B cell (primary cell): ENCODE results near the gene PRPF19. TPM values are rescaled to one million over a fixed set of nuclear protein-coding genes. Genes with fewer than 3 reads are reported as not detected.

Experiments used
- ATAC-seq: fragments of 200-7000 bp; cut with Tn5 transposase; one replicate; pipeline ENCODE4 v1.10.0; 2021; ENCODE audit warnings: low read depth, mild to moderate bottlenecking, moderate number of reproducible peaks, moderate library complexity
- CTCF ChIA-PET: fragments of 350-600 bp; sonication (Branson Sonifier 250); formaldehyde crosslinking; loops from one replicate; lab custom pipeline; 2021; ENCODE audit warnings: antibody characterized with exemption, inconsistent platforms; lab: Charles Lee
- POLR2A ChIA-PET: fragments of 350-600 bp; sonication (Branson Sonifier 250); formaldehyde crosslinking; loops from one replicate; lab custom pipeline; 2021; ENCODE audit warnings: antibody characterized with exemption; lab: Charles Lee
- DNase-seq: peaks from one replicate; pipeline ENCODE4 v3.0.0; 2013
- H2AFZ ChIP-seq: 2 replicates; pipeline ENCODE4 v1.6.1; 2012; ENCODE audit warnings: mild to moderate bottlenecking, low read depth, low read length; ENCODE audit not compliant: insufficient read depth, poor library complexity, severe bottlenecking
- H3K27ac ChIP-seq, 2 donors: 1 replicate in 1 of 2; 2 replicates in 1 of 2; pipeline ENCODE4 v1.5.1; 2012 to 2013; ENCODE audit warnings: low read length in 2 of 2, mild to moderate bottlenecking in 2 of 2, moderate library complexity in 1 of 2
- H3K27me3 ChIP-seq, 4 experiments: fragments of 200-600 bp in 1 of 4; sonication (generic) in 1 of 4; replicated peaks in 1 of 4; 1 replicate in 2 of 4; 2 replicates in 2 of 4; pipeline versions ENCODE4 v1.6.1 to v1.7.0; 2013 to 2016; ENCODE audit warnings: low read length in 3 of 4, mild to moderate bottlenecking in 2 of 4, mixed read lengths in 1 of 4, moderate library complexity in 1 of 4; ENCODE audit not compliant: insufficient read depth in 4 of 4, control insufficient read depth in 3 of 4; ENCODE audit errors: control extremely low read depth in 1 of 4
- H3K36me3 ChIP-seq, 2 experiments: replicated peaks in 1 of 2; 1 replicate in 1 of 2; 2 replicates in 1 of 2; pipeline versions ENCODE4 v1.6.1 to v1.7.1; 2013; ENCODE audit warnings: low read length in 1 of 2; ENCODE audit not compliant: insufficient read depth in 2 of 2, control insufficient read depth in 1 of 2; ENCODE audit errors: control extremely low read depth in 1 of 2, extremely low read depth in 1 of 2
- H3K4me1 ChIP-seq, 2 donors: fragments of 200-600 bp in 1 of 2; sonication (generic) in 1 of 2; 1 replicate in 1 of 2; 2 replicates in 1 of 2; pipeline versions ENCODE4 v1.5.1 to v1.6.1; 2013 to 2017; ENCODE audit warnings: low read length in 2 of 2; ENCODE audit not compliant: control insufficient read depth in 2 of 2, insufficient read depth in 2 of 2
- H3K4me2 ChIP-seq: replicated peaks from 2 replicates; pipeline ENCODE3; 2012; ENCODE audit warnings: mild to moderate bottlenecking, low read depth, low read length; ENCODE audit not compliant: poor library complexity, severe bottlenecking
- H3K4me3 ChIP-seq, 5 experiments: fragments of 200-600 bp in 1 of 5; sonication (generic) in 1 of 5; 1 replicate in 3 of 5; 2 replicates in 2 of 5; pipeline versions ENCODE4 v1.5.1 to v1.7.0; 2011 to 2016; ENCODE audit warnings: low read length in 4 of 5, mild to moderate bottlenecking in 4 of 5, low read depth in 2 of 5, control low read depth in 1 of 5, moderate library complexity in 1 of 5; ENCODE audit not compliant: insufficient read depth in 1 of 5; ENCODE audit errors: control extremely low read depth in 1 of 5, extremely low read depth in 1 of 5
- H3K79me2 ChIP-seq: fragments of 200-600 bp; sonication (generic); one replicate; pipeline ENCODE4 v1.6.0; 2016; ENCODE audit warnings: low read length; ENCODE audit not compliant: control insufficient read depth, insufficient read depth
- H3K9ac ChIP-seq: fragments of 200-600 bp; sonication (generic); 2 replicates; pipeline ENCODE4 v1.6.1; 2017; ENCODE audit warnings: mild to moderate bottlenecking, low read length, moderate library complexity
- H3K9me3 ChIP-seq, 3 donors: one replicate each; pipeline versions ENCODE4 v1.6.1 to v1.7.1; 2013; ENCODE audit warnings: low read length in 2 of 3; ENCODE audit not compliant: control insufficient read depth in 2 of 3, insufficient read depth in 1 of 3; ENCODE audit errors: control extremely low read depth in 1 of 3
- H4K20me1 ChIP-seq: 2 replicates; pipeline ENCODE4 v1.6.0; 2012; ENCODE audit warnings: mild to moderate bottlenecking, low read length; ENCODE audit not compliant: insufficient read depth, control insufficient read depth, poor library complexity, severe bottlenecking
- H3K27ac Mint-ChIP-seq: one replicate; pipeline ENCODE4 v1.8.0; 2021; ENCODE audit warnings: mixed read lengths
- H3K27me3 Mint-ChIP-seq: one replicate; pipeline ENCODE4 v1.8.0; 2021; ENCODE audit warnings: mixed read lengths
- H3K4me1 Mint-ChIP-seq: one replicate; pipeline ENCODE4 v1.8.0; 2021; ENCODE audit warnings: mixed read lengths
- H3K4me3 Mint-ChIP-seq: one replicate; pipeline ENCODE4 v1.8.0; 2021; ENCODE audit warnings: mixed read lengths
- H3K9me3 Mint-ChIP-seq: one replicate; pipeline ENCODE4 v1.8.0; 2022; ENCODE audit warnings: mixed read lengths; ENCODE audit not compliant: insufficient read depth
- CTCF ChIP-seq: fragments of 200-600 bp; IDR thresholded peaks from one replicate; pipeline ENCODE4 v1.8.0; 2022; ENCODE audit warnings: antibody characterized with exemption, mild to moderate bottlenecking
- EZH2 ChIP-seq: IDR thresholded peaks from 2 replicates; pipeline ENCODE4 v1.6.1; 2012; ENCODE audit warnings: borderline replicate concordance, low read depth, mild to moderate bottlenecking, moderate library complexity, low read length; ENCODE audit not compliant: insufficient read depth, poor library complexity, severe bottlenecking
- WGBS: methylation state at CpG from one replicate; pipeline ENCODE4 v1.1.5; 2013; ENCODE audit warnings: missing lambda C conversion rate; ENCODE audit not compliant: insufficient coverage; 5-methylcytosine and 5-hydroxymethylcytosine counted together
- intact Hi-C: fragments of 100-400 bp; cut with micrococcal nuclease; formaldehyde crosslinking; loops from one replicate; pipeline ENCODE4 v1.10.0; 2022
- polyA plus RNA-seq: library from polyadenylated mRNA; depleted of rRNA; stranded (reverse); fragments of >200 nt; gene quantifications from 2 replicates; pipeline ENCODE4 v1.2.3, GENCODE V29; 2012
- total RNA-seq, 2 donors: library from RNA; stranded (reverse); fragments of 120-200 nt in 1 of 2; gene quantifications; 1 replicate in 1 of 2; 2 replicates in 1 of 2; pipeline versions ENCODE4 v1.2.3 to v1.2.4, GENCODE V29; 2013 to 2022

Gene PRPF19
- total and polyA plus RNA-seq, 2 donors (not counting 1 experiment from before 2014, with no cell fraction given) = 41.8 to 89.9 TPM

DNA sequence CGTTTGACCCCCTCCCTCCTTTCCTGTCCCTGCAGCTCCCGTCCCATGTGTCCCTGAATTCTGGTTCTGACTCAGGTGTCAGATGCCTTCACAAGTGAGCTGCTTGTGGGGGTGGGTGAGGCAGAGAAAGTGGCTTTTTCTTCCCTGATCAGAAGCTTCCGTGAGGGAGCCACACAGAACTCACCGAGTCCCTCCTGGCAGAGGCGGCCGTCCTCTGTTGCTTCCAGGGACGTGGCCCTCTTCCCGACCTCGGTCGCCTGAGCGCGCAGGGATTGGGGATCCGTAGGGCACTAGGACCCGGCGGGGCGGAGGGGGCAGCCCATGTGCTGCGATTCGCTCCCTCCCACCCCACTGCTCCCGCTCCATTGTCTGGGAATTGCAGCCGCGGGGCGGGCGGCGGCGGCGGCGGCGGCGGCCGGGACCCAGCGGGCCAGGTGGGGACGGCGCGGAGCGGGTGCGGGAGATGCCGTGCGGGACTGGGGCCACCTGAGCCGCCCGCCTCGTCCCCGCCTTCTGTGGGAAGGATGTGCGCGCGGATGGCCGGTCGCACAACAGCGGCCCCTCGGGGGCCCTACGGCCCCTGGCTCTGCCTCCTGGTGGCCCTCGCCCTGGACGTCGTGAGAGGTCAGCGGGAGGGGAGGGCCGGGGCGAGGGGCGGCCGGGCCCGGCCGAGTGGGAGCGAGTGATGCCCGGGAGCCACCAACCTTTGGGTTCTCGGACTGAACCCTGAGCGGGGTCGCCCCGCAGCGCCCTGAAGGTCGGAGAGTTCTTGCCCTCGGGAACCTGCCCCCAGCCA is 17.9 kb upstream of the PRPF19 start, which contains the start of gene TMEM132A:
TMEM132A (plus strand) TSS at position 351 of the 796 bp plus-strand sequence; CDS start at position 525, 174 bp downstream.
- Histone ChIP-seq H3K27ac (no peak within 1 kb of the TSS), H3K9me3 (peaks cover 0 to 4% (median 0%) of the 10 kb centered on the region in 3 donors), H4K20me1 (peaks cover 48% of the 10 kb centered on the region), H3K27me3 (peaks cover 0 to 30% (median 7%) of the 10 kb centered on the region in 4 experiments), H3K4me1 (peaks cover 32 to 37% of the 10 kb centered on the region in 2 donors), H2AFZ (peak within 1 kb of the TSS; percentile 63), H3K79me2 (peaks cover 18% of the 10 kb centered on the region), H3K9ac (peak within 1 kb of the TSS; percentile 67), H3K4me3 (peak within 1 kb of the TSS in 4 of 5 experiments; percentile 40 to 69 (median 56)), H3K36me3 (peaks cover 0 to 37% of the 10 kb centered on the region in 2 experiments), H3K4me2 (peak within 1 kb of the TSS; percentile 94)
- ChIA-PET POLR2A (interaction anchor here (1.1 to 1.6 kb wide), 2 partner anchors 9 to 11 kb away, joined by 4 to 5 read pairs; partner anchors contain the start of gene TMEM109), CTCF (interaction anchor here (0.9 to 5.6 kb wide), 3 partner anchors 9 to 27 kb away, joined by 3 to 26 read pairs (median 9); partner anchors contain the start of gene TMEM109)
- peak within 1 kb of the TSS; percentile 82 for H3K4me3 Mint-ChIP-seq
- DNase-seq (peak; percentile 43), ATAC-seq (peak; percentile 37)
- TF ChIP-seq EZH2 (no peak), CTCF (no peak)
- WGBS = under 1% methylated on average over 68 of the region's 69 CpGs
- intact Hi-C loops = no loop called here
- H3K9me3 Mint-ChIP-seq = no peaks in the 10 kb centered on the region
- H3K4me1 Mint-ChIP-seq = peaks cover 33% of the 10 kb centered on the region
- peaks cover 7% of the 10 kb centered on the region for H3K27me3 Mint-ChIP-seq
- no peak within 1 kb of the TSS for H3K27ac Mint-ChIP-seq
